Stimulated activated CD8-positive, alpha-beta memory T cell treated with anti-CD3 and anti-CD28 coated beads, Interleukin-15, amount 100 ng/mL, for 48 hours (primary cell): ENCODE measurements around the gene MTSS2.

ENCODE experiments used
- DNase-seq, 2 donors: peaks; one replicate each; pipeline ENCODE4 v3.0.0-alpha.2; 2020; ENCODE audit warnings: low read depth in 2 of 2

Gene MTSS2, protein sequence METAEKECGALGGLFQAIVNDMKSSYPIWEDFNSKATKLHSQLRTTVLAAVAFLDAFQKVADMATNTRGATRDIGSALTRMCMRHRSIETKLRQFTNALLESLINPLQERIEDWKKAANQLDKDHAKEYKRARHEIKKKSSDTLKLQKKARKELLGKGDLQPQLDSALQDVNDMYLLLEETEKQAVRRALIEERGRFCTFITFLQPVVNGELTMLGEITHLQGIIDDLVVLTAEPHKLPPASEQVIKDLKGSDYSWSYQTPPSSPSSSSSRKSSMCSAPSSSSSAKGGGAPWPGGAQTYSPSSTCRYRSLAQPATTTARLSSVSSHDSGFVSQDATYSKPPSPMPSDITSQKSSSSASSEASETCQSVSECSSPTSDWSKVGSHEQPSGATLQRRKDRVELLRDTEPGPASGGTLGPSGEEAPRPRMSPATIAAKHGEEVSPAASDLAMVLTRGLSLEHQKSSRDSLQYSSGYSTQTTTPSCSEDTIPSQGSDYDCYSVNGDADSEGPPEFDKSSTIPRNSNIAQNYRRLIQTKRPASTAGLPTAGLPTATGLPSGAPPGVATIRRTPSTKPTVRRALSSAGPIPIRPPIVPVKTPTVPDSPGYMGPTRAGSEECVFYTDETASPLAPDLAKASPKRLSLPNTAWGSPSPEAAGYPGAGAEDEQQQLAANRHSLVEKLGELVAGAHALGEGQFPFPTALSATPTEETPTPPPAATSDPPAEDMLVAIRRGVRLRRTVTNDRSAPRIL

DNA sequence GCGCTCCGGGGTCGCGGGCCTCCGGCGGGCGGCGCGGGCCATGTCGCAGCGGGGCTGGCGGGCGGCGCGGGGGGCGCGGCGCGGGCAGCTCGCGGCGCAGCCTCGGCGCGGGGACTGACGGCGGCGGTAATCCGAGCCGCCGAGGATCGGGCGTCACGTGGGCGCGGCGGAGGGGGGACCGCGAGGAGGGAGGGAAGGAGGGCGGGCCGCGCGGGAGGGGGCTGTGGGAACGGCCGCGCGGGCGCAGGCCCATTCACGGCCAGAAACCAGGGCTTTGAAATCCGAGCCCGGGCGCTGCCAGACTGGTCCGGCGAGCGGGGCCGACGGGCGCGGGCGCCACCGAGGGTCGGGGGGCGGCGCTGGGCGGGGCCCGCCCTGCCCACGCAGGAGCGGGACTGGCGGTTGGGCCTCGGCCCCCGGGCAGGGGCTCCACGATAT lies at the start of gene MTSS2:
Gene MTSS2, minus strand, starts transcription at position 116 of the 438 bp plus-strand sequence. CDS start 262 bp downstream, outside the sequence.
- no peak for DNase-seq

DNA sequence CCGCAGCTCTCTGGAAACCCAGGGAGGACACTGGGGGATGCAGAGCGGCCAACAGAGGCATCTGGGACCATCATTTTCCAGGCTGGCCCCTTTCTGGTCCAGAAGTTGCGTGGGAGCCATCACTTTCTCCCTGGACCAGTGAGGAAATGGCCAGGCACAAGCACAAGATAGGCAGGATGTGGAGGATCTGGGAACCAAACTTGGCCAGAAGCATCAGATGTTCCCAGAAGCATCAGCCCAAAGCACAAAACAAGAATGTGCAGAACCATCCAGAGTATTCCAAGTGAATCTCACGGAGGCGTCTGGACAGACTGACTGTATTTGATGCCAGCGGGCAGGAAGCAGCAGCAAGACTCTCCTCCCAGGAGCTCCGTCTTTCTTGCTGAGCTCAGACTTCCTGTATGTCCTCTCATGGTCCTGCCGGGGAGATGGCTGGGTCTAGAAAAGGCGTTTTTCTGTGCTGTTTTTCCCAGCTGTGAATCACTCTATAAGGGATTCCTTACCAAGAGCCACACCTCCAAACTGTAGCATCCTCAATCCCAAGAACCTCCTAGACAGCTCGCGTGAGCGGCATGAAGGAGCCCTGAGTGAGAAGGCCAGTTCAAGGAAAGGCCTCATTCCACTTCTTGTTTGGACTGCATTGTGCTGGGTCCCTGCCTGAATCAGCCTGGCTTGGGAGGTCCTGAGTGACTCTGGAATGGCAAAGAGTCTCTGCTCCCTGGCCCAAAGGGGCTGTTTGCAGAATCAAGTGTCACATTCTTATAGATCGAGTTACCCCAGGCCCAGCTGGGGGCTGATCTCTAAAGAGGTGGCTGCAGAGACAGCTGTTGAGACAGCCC lies 49.5 kb upstream of the MTSS2 start:
- no peak for DNase-seq

DNA sequence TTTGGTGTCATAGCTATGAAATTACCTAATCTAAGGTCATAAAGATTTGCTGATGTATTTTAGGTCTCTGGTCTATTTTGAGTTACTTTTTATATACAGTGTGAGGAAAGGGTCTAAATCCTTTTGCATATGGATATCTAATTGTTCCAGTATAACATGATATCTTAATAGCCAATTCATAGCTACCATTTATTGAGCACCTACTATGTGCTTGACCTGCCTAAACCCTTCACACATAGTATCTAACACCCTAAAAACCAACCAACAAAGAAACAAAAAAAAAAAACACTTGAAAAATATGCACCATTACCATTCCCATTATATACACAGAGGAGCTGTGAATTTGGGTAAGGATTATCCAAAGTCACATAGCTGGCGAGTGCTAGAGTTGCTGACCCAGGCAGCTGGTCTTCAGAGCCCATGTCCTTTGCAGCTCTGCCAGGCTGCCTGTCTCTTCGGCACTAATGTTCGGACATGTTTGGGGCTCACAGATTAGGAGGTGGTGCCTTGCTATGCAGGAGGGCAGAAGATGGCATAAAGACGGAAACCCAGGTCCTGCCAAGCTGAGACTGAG lies 48.8 kb upstream of the MTSS2 start:
- DNase-seq = no peak

DNA sequence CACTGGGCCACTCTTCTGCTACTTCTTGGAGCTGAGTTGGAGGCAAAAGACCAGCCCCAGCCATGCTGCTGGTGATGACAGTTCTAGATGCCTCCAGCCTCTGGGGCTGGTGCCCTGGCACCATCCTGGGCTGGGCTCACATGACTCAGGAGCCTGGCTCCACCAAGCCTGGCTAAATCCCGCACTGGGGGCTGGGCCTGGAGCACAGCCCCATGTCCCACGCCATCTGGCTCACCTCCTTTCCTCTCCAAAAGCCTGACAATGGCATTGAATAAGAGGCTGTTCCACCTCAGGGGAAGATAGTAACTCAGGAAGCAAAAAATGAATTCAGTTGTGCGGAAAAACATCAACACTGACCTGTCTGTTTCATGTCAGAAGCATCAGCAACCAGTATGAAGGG lies 45.1 kb upstream of the MTSS2 start:
- no peak for DNase-seq

DNA sequence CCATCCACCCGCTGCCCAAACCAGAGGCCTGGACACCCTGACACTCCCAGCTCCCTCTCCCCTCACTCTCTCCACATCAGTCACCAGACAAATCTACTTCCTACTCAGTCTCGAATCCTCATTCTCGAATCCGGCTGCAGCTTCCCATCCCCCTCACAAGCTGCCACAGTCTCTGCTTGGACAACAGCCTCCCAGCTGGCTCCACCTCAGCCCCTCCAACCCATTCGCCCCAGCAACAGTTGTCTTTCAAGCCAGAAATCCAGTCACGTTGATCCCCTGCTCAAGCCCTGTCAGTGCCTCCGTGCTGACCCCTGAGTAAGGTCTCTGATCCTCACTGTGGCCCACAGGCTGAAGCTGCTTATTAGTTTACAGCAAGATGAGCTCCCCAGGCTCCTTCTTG lies 44.2 kb upstream of the MTSS2 start:
- no peak for DNase-seq

DNA sequence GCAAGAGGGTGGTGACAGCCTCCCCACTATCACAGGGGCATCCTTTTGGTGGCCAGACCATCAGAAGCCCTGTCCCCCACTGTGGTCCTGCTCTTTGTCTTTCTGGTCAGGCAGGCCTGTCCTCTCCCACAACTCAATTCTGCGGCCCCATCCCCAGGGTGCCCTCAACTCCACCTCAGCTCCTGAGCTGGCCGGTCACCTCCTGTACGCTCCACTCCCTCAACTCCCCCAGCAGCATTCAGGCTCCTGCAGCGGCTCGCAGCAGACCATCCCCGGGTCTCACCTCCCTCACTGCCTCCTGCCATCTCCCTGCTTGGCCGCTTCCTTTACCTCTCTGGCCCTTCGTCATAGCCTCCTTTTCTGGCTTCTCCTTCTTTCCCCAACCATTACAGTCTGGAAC lies 43.4 kb upstream of the MTSS2 start:
- DNase-seq = no peak

DNA sequence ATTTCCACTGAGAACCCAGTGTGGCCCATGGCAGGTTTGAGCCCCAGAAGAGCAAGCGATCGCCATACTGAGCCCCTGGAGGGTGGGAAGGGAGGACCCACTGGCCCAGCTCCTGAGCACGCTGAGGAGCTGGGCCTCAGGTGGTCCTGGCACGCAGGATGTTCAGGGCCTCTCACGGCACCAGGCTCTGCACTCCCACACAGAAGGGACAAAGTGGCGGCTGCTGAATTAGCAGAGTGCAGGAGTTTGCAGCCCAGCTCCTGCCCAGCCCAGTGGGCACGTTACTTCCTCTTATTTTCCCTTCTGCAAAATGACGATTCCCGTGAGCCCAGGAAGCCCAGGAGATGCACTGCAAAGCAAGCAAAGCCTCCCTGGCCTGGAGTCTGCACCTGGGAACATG lies 42.3 kb upstream of the MTSS2 start:
- DNase-seq = no peak

DNA sequence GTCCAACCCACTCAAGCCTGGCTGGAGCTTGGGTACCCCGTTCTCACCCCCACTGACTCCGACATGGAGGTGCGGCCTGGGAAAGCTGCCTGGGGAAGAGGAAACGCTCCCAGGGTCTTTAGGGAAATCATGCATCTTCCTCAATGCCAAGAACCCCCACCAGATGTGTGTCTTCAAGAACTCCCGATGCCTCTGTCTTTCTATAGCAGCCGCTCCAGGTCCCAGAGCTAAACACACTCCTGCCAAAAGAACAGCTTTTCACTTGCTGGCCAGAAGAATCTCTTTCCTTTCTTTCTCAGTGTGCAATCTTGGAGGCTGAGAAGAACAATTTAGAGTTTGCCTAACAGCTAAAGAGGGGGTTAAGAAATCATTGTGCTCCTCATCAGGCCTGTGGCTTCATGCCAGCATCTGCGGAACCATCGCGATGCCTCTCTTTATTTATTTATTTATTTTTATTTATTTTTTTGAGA lies 41.1 kb upstream of the MTSS2 start:
- DNase-seq = no peak

DNA sequence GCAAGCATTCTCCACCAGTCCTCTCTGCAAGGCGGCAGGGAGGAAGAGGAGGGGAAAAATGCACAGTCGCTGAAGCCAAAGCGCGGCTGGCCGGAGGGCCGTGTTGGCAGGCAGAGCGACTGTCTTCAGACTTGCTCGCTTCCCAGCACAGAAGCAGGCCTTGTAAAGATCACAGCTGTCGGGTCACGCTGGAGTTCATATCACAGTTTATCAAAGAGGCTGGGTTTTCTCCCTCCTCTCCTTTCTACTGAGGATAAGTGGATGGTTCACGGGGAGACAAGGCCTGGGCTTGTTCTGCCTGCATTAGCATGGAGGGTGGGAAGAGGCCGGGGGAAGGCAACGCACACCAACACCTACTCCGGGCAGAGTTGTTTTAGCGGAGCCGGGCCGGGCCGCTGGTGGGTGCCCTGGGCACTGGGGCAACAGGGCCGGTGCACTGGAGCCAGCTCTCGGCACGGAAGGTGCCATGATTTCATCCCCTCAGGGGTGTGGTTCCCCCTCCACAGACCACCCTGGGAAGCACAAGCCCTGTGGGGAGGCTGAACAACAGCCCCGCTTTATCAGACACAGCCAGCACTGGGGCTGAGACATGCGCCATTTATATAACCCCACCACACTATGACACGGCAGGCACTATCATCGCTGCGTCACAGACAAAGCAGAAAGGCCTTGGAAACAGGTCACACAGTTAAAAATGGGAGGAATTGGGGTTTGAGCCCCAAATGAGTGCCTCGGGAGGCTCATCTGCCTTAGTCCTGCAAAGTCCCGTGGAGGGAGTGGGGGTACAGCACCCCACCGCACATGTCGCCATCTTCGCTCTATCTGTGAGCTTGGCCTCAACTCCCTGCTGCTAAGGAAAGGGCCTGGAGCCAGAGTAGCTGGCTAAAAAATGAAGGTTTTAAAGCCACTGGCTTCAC lies 40.3 kb upstream of the MTSS2 start:
- no peak for DNase-seq

DNA sequence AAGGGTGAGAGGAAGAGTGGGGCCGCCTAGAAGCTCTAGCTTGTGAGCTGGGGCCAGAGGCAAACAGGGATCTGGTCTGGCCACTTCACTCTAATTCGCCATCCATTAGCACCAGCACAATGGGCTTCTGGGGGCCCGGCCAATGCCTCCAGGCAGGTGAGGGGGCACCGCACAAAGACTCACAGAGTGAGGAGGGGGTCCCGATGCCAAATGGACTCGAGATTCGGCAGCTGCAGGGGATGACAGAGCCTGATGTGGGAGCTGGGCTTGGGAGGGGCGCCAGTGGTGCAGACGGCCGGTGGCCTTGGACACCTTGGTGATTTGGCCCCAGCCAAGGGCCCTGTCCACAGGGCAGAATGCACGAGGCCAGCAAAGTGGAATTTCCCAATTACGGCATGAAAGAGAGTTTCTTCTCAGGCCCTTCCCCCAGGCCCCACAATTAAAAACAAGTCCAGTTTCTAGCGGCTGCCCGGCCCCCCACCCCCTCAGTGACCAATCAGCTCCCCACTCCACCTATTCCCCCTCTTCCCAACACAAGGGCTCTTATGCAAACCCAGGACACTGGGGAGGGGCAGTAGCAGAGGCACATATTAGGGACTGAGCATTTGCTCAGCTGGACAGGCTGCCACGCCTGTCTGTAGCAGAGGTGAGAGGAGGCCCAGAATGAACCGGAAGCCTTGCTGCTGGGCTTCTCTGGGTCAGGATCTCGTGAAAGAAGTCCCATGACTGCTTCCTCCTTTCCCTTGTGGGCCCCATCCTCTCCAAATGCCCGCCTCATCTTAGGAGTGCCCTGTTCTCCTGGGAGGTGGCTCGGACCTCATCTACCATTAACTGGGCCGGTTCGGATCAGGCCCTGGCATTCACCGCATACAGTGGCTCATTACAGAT lies 39.4 kb upstream of the MTSS2 start:
- no peak for DNase-seq

DNA sequence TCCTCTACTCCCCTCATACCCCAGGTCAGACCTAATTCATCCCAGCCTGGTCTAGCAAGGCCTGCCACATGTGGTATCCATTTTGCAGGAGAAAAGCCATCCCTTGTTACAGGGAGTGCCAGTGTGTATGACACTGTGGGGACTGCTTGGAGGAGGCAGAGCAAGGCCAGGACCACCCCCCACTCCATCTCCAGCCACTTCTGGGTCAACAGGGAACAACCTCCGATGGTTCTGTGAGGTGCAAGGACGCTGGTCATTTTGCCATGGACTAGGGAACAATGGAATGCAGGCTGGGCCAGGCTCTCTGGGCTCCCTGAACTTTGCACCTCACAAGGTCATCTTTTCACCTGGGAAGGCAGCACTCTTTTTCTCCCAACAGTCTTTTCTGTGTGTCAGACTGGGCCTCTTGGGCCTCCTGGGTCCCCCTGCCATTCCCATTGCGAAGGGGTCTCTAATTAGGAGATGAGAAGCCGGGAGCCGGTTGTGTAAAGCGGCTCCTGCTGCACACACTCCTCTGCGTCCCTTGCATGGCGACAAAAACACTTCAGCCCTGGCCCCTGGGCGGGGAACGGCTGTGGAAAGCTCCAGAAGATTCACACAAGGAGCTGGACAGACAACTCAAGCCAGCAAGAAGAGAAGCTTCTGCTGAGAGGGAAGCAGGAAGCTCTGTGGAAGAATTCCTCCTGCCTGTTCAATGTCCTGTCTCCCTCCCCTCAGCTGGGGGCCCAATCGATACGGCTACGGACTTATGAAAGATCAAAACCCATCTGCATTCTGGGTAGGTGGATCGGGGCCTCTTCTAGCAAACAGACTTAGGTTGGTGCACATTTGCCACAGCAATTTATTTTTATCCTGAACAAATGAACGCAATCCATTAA lies 38.5 kb upstream of the MTSS2 start:
- no peak for DNase-seq

DNA sequence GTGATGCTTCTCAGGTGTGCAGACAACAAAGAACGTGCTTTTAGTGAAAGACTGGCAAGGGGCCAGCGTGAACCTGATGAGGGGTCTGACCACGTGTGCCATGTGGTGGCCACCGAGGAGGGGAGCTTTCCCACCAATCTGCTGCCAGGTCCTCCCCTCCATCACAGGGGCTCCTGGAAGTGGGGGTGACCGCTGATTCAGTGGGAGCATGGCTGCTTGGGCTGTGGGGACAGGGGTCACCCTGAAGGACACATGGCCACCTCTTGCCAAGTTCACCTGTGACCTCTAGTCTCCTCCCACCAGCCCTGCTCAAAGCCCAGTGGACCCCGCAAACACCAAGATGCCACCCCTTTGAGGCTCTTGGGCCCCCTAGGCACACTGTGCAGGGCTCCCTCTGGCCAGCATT lies 37.9 kb upstream of the MTSS2 start:
- DNase-seq = no peak

DNA sequence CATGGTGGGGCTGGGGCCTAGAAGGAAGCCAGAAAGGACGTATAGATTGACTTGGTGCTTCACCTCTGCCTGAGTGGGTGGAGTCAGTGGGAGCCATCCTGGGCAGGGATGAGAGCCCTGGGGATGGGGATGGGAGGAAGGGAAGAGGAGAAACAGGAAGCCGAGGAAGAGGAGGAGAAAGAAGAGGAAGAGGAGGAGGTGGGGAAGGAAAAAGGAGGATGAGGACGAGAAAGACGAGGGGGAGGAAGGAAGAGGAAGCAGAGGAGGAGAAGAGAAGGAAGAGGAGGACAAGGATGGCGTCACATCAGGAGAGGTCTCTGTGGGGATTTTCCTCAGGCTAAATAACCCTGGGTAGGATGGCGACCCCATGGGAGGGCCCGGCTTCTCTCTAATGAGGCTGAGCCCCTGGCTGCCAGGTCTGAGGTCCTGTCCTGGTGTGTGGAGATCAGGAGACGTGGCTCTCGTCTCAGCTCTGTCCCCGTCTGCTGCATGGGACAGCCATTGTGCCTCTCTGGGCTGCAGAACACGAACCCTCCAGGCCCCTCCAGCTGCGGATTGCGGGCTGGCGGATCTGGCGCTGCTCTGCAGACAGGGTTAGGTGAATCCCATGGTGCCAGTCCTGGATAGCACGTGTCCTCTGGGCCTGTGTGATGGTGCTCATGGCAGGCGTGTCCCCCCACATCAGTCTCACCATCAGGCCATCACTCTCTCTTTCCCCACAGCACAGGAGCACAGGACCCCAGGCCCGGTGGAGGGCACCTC lies 35.5 kb upstream of the MTSS2 start:
- no peak for DNase-seq

DNA sequence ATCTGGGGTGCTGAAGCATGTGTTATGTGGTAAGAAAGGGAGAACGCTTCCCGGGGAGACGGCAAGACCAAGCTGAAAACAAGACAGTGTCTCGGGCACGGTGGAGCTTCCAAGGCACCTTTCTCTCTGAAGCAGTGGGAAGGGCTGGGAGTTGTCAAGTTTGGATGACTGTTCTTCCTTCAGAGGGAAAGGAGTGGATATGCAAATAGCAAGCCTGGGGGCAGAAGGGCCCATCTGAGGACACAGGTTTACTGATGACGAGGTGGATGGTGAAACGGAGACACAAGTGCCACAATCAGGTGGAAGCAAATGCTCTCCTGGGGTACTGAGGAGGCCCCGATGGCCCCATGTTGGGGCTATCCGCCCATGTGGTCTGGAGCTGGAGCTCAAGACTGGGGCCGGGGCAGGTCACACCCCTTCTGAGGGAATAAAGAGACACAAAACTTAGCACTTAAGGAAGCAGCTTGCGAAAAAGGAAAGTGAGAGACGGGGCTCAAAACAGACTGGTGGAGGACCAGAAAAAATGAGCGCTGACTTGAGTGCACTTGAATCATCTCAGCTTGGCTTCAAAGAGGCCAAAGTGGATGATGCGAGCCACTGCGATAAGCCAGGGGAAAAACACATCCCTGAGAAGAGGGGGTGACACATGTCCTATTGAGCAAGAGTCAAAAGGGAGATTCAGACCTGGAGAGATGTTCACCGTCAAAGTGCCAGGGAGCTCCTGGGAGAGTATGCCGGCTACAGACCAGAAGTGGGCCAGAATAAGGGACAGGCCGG lies 34.8 kb upstream of the MTSS2 start:
- DNase-seq = no peak

DNA sequence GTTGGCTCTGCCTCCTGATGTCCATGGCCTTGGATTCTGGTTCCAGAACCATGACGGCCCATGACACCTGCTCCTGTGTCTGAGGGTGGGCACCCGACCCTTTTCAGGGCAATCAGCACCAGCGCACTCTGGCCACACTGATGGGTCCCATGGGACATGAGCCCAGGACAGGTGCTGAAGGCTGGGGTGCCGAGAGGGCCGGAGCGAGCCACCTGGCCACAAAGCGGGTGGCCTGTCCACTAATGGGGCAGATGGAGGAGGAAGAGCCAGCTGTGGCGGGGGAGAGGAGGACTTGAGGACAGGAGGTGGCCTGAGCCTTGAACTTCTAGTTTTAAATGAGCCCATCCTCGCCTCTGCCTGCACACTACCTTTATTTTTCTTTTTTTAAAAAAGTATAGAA lies 31.2 kb upstream of the MTSS2 start:
- no peak for DNase-seq

DNA sequence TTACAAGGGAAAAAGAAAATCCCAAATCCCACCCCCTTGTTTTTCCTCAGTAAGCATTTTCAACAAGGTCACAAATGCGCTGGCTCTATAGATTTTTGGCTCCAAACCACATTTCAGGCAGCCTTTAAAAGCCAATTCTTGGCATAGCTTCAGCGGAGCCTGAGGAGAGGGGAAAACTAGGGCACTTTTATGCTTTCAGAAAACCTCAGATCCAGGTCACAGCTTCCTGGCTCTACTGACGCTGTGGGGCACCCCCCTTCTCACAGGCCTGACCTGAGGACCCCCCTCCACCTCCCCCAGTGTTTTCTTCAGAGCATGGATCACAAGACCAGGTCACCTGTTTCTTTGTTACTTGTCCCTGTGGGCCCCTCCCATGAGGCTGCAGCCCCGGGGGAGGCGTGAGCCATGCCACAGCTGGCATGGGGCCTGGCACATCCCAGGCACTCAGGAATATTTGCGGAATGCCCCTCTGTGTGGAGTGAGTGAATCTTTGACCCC lies 30.1 kb upstream of the MTSS2 start:
- DNase-seq = no peak
